HG03439 (cell line): ENCODE measurements around the gene TMOD2.

ENCODE experiments used
- ATAC-seq: cut with Tn5 transposase; IDR thresholded peaks from one replicate; pipeline ENCODE4 v1.9.1; 2021; ENCODE audit warnings: mild to moderate bottlenecking, moderate library complexity; ENCODE audit not compliant: unreplicated experiment

TMOD2 gene

DNA sequence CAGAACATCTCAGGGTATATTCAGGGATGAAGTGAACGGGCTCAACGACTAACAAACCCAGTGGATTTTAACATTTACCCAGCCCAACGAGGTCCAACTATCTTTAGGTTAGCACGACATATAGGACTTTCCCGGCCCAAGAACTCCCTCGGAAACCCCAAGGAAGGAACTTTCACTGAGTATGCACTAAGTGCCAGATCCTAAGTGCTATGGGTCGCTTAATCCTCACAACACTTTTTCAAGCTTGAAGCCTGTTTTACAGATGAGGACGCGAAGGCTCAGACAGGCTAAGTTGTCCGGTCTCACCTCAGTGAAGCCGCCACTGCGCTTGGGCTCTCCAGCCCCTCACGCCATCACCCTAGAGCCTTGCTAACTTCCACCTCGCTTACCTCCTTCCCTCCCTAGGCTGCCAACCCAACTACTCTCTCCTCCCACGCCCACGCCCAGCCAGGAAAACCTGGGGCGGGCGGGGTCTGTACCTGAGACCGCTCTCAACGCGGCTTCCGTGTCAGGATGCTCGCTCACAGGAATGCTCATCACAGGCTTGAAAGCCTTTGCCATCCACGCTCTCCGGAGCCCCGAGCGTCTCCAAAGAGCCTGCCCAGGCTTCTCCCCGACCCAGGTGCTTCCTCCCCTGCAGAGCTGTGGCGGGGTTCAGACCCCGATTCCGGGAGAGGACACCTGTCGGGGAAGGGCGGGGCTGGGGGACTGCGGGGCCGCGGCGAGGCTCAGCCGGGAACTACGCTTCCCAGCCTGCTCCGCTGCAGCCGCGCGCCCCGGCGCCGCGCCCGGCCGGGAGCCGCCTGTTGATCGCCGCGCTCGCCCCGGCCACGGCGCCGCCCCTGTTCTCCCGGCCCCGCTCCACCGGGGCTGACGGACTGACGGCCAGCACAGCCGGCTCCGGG is at the start of gene TMOD2:
Gene TMOD2, plus strand, starts transcription at position 806 of the 905 bp plus-strand sequence. CDS start 14,845 bp downstream, outside the sequence.
- ATAC-seq, result no peak

DNA sequence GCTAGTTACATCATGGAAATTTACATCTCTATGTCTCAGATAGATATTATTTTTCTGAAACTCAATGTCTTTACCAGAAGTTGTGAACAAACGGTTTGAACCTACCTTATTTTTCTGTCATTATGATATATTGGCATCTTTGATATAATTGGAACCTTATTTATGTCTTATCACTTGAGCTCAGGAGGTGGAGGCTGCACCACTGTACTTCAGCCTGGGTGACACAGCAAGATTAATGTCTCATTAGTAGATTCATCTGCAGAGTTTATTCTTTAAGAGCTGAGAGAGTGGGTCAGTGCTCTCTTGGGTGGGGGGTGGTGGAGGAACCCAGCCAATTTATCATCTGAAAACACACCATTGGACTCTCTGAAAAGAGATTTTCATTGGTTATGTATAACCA is 48.7 kb upstream of the TMOD2 start:
- no peak for ATAC-seq

DNA sequence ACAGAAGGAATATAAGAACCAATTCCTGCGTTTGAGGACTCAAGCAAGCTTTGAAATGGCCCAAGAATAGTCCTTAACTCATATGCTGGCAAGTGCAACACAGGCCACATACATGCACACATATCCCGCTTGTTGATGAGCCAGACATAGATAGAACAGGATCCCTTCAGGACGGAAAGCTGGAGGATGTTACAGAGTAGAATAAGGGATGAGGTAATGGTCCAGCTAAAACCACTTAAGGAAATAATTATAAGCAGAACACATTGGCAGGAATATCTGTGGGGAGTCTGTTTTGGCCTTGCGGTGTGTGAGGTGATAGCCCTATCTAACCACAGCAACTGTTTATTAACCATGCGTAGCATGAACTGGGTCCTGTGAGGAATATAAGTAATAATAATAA is 45.1 kb upstream of the TMOD2 start:
- ATAC-seq, result no peak

DNA sequence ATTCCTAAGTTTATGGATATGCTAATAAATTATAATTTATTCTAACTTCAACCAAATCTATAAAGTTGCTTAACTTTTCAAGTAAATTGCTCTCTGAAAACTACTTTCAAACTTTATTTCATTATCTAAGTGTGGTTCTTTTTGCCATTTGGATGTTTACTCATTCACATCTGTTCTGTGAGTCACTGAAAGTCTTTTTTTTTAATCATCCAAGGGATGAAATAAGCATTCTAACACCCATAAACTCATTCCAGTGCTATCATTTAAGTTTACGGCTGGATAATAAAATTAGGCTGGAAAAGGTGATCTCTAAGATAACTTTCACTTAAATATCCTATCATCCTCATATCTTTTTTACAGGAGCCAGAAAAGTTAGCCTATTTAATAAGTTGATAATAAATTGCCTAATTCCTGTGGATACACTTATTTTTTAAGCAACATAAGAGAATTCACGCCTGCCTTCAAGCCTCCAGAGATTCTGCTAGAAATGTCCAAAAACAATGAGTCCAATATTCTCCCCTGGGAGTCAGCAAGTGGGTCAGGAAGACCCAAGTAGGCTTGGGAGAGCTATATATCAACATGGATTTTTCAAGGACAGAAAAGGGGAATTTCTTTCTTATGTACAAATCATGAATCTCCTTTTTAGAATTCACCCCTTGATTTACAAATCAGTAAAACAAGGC is 44.3 kb upstream of the TMOD2 start:
- ATAC-seq, result no peak

DNA sequence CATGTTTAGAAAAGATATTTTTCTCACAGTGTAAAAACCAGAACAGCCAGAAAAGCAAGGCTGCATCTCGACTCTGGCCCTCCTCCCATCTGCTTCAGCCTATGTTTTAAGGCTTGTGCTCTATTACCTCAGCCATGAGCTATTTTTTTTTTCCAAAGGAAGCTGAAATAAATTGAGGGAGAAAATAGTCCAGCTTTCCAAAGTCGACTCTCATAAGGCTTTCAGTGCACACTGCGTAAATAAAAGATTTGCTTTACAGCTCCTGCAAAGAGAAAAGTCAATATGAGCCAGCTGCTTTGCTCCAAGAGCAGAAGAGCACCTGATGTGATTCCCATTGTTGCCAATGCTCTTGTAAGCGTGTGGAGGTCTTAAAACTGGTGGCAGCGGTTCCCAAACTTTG is 43.4 kb upstream of the TMOD2 start:
- no peak for ATAC-seq

DNA sequence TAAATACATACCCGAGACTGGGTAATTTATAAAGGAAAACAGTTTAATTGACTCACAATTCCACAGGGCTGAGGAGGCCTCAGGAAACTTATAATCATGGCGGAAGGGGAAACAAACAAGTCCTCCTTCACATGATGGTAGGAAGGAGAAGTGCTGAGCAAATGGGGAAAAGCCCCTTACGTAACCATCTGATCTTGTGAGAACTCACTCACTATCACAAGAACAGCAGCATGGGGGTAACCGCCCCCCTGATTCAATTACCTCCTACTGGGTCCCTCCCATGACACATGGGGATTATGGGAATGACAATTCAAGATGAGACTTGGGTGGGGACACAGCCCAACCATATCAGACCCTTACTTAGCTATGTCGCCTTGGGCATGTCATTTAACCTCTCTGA is 42.4 kb upstream of the TMOD2 start:
- no peak for ATAC-seq

DNA sequence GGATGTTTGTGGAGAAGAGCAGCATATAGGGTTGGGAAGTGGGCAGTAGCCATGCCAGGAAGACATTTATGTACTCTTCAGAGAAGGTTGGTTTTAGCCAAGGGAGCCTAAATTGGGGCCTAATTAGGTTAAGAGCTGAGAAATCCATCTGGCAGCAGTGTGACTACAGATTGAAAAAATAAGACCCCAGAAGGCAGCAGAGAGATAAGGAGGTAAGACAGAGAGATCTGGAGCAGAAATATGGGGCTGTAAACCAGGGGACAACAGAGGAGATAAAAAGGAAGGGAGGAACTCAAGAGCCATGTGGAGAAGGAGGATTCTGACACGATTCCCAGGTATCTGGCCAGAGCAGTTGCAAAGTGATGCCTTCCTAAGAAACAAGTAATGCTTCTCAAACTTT is 37.2 kb upstream of the TMOD2 start:
- no peak for ATAC-seq

DNA sequence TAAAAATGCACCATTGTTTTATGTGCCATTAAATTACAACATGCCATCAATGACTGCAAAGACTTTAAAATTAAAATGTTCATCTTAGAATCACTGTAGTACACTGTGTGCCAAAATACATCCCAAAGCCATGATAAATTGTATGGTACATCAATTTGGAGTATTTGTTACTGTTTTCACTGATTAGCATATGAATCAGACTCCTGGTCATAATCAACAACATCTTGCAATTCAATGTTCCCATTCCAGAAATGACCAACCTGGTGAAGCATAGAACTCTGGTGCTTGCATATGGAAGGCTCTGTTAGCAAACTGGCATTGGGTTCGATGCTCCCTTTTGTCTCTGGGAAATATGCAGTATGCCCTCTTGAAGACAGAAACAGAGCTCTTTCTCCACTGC is 36.5 kb upstream of the TMOD2 start:
- ATAC-seq, result no peak

DNA sequence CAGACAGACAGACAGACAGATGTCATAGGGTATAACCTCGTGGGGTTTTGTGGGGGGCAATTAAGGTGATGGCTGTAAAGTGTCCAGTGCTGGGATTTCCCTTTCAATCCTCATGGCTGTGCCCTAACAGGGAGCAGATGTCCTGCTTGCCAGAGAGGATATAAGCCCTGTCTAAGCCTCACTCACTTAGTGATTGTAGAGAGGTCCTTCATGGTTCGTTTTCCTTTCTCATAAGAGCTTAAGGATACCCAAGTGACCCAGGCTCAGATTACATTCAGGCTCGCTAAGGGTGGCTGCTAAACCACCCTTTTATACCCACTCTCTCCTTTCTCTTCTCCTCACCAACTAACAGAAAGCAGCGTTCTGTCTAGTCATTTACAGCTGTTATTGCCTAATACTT is 33.2 kb upstream of the TMOD2 start:
- no peak for ATAC-seq

DNA sequence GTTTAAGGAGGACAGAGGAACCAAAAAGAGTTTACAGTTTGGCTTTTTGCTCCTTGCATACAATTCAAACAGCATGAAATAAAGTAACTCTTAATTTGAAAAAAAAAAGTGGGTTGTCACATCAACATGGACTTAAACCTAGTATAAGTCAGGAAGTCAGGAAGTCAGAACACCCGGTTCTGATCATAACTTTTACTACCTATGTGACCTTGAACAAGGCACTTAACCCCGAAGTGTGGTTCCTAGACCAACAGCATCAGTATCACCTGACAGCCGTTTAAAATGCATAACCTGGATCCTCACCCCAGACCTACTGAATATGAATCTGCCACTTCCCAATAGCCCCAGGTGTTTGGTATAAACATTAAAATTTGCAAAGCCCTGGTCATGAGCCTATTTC is 32.7 kb upstream of the TMOD2 start:
- ATAC-seq, result no peak

DNA sequence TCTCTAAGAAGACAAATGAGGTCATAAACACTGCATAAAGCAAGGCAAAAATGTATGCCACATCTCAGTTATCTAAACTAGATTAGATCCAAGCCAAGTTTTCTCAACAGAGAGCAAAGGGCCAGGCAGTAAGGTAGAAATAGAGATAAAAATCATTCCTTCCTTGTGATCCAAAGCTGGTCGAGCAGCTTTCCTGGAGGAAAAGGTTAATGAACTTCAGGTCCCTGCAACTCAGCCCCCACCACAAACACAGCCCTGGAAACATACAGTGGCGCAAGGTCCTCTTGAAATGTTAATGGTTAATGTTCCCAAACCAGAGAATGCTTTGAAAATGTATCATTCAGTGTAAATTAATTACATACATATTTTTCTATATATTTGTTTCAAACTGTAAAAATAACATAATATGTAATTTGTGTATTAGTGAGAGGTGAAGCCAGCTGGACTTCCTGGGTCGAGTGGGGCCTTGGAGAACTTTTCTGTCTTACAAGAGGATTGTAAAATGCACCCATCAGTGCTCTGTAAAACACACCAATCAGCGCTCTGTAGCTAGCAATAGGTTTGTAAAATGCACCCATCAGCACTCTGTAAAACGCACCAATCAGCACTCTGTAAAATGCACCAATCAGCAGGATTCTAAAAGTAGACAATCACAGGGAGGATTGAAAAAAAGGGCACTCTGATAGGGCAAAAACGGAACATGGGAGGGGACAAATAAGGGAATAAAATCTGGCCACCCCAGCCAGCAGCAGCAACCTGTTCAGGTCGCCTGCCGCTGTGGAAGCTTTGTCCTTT is 31.0 kb upstream of the TMOD2 start:
- no peak for ATAC-seq

DNA sequence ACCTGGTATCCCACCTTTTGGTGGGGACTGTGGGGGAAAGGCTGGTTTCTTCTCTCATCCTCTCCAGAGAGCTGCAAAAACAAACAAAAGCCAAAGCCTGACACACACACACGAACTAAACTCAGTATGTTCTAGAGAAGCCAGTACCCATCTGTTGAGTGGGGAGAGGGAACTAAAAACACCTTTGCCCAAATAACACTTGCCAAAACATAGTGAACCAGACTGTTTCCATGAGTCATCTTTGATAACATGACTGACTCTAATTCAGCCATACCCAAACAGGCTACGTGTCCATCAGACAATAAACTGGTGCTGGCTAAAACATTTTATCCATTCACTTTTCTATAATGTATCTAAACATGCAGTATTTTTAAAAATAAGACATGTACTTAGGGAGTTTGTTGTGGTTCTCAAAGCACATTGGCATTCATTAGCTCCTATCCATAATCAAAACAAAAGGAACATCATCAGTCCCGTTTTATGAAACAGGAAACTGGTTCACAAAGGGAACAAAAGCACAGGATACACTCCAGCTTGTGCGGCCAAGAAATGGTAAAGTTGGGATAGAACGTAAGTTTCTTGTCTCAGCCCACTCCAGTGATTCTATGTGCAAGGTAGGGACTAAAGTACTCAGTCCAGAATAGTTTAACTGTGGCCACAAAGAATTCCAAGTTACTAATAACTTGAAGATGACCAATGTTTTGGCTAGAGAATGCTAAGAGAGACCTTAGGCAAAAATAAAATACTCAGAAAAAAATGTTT is 30.0 kb upstream of the TMOD2 start:
- ATAC-seq, result no peak

DNA sequence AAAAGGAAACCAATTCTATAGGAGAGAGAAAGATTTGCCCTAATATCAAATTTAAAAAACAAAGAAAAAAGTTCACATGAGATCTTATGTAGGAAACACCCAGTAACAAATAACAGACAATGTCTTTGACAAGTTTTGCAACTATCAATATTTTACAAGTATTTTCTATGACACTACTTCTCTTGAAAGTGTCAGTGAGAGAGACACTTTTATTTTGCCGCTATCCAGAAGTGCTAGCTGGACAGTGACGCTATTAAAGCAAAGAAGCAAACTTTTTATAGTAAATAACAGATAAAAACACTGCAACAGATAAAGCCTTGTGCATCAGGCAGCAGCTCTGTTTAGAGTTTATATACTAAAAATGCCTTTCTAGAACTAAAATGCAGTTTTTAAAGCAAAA is 27.2 kb upstream of the TMOD2 start:
- ATAC-seq, result no peak

DNA sequence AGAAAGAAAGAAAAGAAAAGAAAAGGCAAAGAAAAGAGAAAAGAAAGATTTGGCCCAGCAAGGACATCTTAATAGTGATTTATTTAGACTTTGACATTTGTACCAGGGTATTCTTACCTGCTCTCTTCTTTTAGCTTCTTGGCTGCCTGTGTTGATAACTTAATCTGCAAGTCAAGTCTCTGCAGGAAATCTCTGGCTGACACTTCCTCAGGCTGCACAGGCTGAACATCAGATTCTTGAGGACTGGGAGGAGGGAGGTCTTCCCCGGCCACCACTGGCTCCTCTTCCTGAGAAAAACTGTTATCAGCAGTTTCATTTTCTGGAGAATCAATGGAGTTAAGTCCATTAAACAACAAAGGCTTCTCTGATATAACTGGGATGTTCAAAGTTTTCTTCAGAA is 26.7 kb upstream of the TMOD2 start:
- no peak for ATAC-seq

DNA sequence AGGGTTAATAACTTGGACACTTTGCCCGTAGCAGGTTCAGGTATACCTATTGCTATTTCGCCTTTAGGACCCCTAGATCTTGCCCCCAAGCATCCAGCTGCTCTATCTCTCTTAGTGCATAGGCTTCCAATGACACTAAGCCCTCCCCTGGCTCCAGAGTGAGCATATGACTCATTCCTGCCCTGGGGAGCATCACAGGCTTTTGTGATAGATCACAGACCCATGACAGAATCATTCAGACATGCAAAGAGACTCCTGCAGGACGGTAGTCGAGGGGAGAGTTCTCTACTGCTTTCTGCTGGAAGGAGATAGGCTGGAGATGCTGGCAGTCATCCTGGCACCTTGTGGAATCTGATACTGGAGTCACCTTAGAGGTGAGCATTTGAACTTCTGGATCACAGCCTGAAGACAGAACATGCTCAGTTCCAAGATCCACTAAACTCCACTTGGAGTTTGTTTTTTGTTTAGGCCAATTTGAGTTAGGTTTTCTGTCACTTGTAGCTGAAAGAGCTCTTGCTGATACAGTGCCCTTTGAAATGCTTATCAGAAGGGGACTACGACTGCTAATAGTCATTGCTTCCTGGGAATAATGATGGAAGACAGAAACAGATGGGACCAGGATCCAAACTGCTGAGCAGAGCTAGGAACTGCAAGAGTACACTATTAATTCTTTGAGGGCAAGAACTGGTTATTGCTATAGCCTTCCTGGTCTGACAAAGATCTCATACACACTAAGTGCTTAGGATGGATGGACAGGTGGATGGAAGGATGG is 24.9 kb upstream of the TMOD2 start:
- no peak for ATAC-seq

DNA sequence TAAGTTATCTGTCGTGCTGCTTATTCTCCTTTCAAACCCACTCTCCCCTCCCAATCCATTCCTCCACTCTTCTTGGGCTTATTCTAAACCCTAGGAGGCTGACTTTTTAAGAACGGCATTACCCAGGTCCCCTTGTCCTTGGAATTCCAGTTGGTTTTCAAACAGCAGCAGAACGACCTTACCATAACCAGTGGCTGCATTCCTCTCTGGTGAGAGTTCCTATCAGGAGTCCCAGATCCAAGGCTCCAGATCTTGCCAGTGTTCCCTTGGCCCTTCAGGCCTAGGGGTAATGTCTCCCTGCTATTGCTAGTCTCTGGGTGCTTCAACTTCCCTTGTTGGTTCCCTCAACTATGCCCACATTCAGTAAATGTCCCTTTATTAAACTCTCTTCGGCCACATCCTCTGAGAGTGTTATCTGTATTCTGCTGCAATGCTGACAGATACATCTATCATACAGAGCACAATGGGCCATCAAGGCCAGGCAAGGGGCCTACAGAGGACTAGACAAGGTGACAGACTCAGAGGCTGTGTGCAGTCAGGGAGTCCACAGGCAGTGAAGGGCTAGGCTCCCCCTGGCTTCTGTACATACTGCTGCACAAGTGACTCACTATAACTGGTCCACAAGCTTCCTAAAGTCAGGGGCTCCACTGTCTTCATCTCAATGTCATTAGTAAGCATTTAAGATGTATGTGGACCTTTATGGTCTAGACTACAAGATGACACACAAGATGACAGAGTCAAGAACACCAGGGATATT is 24.1 kb upstream of the TMOD2 start:
- no peak for ATAC-seq

DNA sequence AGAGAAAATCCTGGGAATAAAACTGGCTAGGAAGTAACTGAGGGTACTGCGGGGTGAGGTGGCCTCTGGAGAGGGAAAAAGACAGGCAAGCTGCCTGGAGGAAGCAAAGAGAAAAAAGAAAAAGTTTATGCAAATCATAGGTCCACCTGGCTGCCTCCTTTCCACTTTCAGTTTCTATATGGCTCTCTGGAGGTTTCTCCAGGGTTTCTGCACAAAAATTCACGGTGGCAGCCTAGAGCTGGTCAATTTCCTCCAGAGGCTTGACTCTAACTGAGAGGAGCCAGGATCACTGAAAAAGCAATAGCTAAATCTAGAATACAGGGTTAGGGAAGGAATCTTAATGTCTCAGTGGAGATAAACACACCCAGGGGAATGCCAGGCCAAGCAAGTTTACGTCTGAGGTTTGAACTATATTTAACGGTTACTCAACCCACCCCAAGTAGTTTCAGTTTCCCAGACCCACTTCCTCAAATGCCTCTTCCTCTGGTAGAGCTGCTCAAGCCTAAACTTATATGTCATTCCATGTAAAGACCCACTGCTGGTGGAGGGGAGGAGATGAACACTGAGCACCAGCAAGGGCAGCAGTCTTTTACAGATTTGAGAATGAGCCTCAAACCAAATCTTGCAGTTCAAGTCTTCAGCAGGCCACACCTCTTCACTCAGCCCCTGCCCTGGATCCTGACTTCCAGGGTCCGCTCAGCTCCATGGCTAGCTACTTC is 19.7 kb upstream of the TMOD2 start:
- peak; percentile 62 for ATAC-seq

DNA sequence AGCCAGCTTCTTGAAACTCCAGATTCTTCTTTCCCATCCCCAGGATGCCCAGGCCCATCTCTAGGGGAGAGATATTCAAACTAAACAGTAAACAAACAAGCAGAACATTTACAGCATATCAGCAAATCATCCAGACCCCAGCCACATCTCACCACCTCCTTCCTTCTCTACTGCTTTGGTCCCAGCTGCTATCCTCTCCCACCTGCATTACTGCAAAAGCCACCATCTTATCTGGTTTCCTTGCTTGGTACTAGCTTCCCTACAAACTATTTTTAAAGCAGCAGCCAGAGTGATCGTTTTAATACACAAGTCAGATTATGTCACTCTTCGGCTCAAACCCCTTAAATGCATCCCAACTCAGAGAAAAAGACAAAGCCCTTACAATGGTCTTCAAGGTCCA is 18.8 kb upstream of the TMOD2 start:
- ATAC-seq, result no peak
